Activated B cell treated with CpG ODN at 0.5 μM for 24 hours (primary cell): ENCODE measurements around the gene NCAM1. TPM values are rescaled to one million over a fixed set of nuclear protein-coding genes. Genes with fewer than 3 reads are reported as not detected.

Experiments used
- ATAC-seq: fragments of 200-7000 bp; cut with Tn5 transposase; one replicate; pipeline ENCODE4 v1.10.0; 2021; ENCODE audit warnings: low read depth, mild to moderate bottlenecking, moderate library complexity
- CTCF ChIA-PET: fragments of 350-600 bp; sonication (Branson Sonifier 250); formaldehyde crosslinking; loops from one replicate; lab custom pipeline; 2021; ENCODE audit warnings: antibody characterized with exemption; lab: Charles Lee
- POLR2A ChIA-PET: fragments of 350-600 bp; sonication (Branson Sonifier 250); formaldehyde crosslinking; loops from one replicate; lab custom pipeline; 2021; ENCODE audit warnings: antibody characterized with exemption; lab: Charles Lee
- DNase-seq: peaks from one replicate; pipeline ENCODE4 v3.0.0; 2022
- H3K27ac Mint-ChIP-seq: one replicate; pipeline ENCODE4 v1.8.0; 2020; ENCODE audit warnings: mixed read lengths
- H3K27me3 Mint-ChIP-seq: one replicate; pipeline ENCODE4 v1.8.0; 2021; ENCODE audit warnings: mixed read lengths
- H3K36me3 Mint-ChIP-seq: one replicate; pipeline ENCODE4 v1.8.0; 2021; ENCODE audit warnings: low read depth, mixed read lengths
- H3K4me1 Mint-ChIP-seq: one replicate; pipeline ENCODE4 v1.8.0; 2021; ENCODE audit warnings: mixed read lengths
- H3K4me3 Mint-ChIP-seq: one replicate; pipeline ENCODE4 v1.8.0; 2020; ENCODE audit warnings: mild to moderate bottlenecking, mixed read lengths
- H3K9me3 Mint-ChIP-seq: one replicate; pipeline ENCODE4 v1.8.0; 2020; ENCODE audit warnings: mixed read lengths
- CTCF ChIP-seq: fragments of 200-600 bp; IDR thresholded peaks from one replicate; pipeline ENCODE4 v1.8.0; 2022; ENCODE audit warnings: antibody characterized with exemption, mild to moderate bottlenecking
- intact Hi-C: fragments of 100-400 bp; cut with micrococcal nuclease; formaldehyde crosslinking; loops from one replicate; pipeline ENCODE4 v1.15.1; 2024
- total RNA-seq: library from RNA; stranded (reverse); gene quantifications from 2 replicates; pipeline ENCODE4 v1.2.3, GENCODE V29; 2022

The NCAM1 gene
- total RNA-seq, 1 donor from 2014 or later = not detected

GRCh38 chr11:112962579-112963367 is 1.6 kb downstream of the NCAM1 start:
- H3K36me3 Mint-ChIP-seq = no peaks in the 10 kb centered on the region
- peaks cover 17% of the 10 kb centered on the region for H3K4me1 Mint-ChIP-seq
- intact Hi-C loops = no loop called here
- TF ChIP-seq CTCF = no peak
- H3K27me3 Mint-ChIP-seq = peaks cover 55% of the 10 kb centered on the region
- ATAC-seq = no peak
- ChIA-PET CTCF (no interaction called here), POLR2A (no interaction called here)
- no peaks in the 10 kb centered on the region for H3K9me3 Mint-ChIP-seq
- no peak for DNase-seq
- no peak overlapping the region for H3K27ac Mint-ChIP-seq
- peak overlapping the region; percentile 70 for H3K4me3 Mint-ChIP-seq

DNA sequence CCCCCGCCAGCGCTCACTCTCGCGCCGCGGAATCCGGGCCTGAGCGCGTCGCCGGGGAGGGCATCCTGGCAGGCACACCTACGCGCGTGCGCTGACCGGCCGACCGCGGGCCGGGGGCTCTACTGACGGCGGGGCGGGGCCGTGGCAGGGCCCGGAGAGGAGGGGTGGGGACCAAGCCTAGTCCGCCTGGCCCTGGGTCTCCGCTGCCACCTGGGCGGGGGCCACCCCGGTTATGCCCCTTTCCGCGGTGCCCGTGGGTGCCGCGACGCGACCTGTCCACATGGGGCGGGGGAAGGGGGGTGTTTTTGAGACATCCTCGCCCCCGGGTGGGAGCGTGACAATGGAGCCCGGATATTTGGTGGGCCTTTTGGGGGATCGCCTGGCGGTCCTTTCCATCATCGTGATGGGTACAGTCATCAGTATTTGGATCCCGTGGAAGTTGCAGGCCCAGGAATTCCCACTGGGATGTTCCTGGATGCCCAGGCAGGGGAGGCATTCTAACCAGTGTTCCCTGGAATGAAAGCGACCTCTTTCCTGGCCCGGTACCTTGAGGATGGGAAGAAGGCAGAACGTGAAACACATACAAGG is 2.2 kb downstream of the NCAM1 start:
- Mint-ChIP-seq H3K4me3 (no peak overlapping the region), H3K9me3 (no peaks in the 10 kb centered on the region), H3K36me3 (no peaks in the 10 kb centered on the region), H3K27ac (no peak overlapping the region), H3K27me3 (peaks cover 48% of the 10 kb centered on the region), H3K4me1 (peaks cover 17% of the 10 kb centered on the region)
- no peak for DNase-seq
- POLR2A ChIA-PET = no interaction called here
- no peak for TF ChIP-seq CTCF
- ATAC-seq = no peak
- CTCF ChIA-PET = no interaction called here
- intact Hi-C loops = no loop called here

DNA sequence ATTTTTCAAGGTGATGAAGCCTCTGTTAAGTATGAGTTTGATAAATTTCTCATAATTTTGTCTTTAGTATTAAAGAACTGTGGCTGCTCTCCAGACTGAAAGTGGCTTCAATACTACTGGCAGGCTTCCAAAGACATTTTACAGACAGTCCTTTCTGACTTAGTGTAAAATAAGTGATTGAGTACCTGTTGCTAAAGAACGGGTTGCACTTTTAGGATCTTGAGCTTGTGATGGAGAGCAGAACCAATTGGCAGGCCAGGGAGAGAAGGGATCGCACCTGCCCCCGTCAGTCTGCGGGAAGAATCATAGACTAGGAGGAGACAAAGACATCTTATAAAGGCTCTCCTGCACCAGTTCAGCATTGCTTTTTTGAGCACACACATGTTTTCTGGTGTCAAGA is 4.4 kb downstream of the NCAM1 start:
- H3K9me3 Mint-ChIP-seq = no peaks in the 10 kb centered on the region
- H3K4me3 Mint-ChIP-seq = no peak overlapping the region
- ChIA-PET CTCF (no interaction called here), POLR2A (no interaction called here)
- DNase-seq (no peak), ATAC-seq (no peak)
- intact Hi-C loops = no loop called here
- H3K27me3 Mint-ChIP-seq = peaks cover 37% of the 10 kb centered on the region
- TF ChIP-seq CTCF = no peak
- peaks cover 16% of the 10 kb centered on the region for H3K4me1 Mint-ChIP-seq
- H3K36me3 Mint-ChIP-seq = no peaks in the 10 kb centered on the region
- H3K27ac Mint-ChIP-seq = no peak overlapping the region

DNA sequence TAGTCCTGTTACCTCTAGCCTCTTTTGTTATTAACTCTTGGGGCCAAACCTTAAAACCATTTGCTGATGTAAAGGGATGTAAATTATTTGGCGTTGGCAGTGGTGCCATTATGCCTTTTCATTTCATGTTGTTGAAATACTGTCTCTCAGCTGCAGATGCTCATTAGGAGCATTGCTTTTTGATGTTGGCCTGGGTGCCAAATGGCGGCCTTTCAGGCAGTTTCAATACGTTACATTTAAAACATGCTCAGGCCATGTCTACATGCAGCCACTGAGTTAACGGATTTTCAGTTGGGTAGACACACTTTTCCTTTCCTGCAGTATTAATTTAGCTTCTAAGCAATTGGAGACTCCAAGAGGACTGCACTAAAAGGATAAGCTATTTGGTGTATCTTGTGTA is 5.3 kb downstream of the NCAM1 start:
- intact Hi-C loops = no loop called here
- peaks cover 28% of the 10 kb centered on the region for H3K27me3 Mint-ChIP-seq
- ATAC-seq (no peak), DNase-seq (no peak)
- peaks cover 7% of the 10 kb centered on the region for H3K4me1 Mint-ChIP-seq
- no peak for TF ChIP-seq CTCF
- H3K27ac Mint-ChIP-seq = no peak overlapping the region
- no peak overlapping the region for H3K4me3 Mint-ChIP-seq
- H3K36me3 Mint-ChIP-seq = no peaks in the 10 kb centered on the region
- ChIA-PET POLR2A (no interaction called here), CTCF (no interaction called here)
- H3K9me3 Mint-ChIP-seq = no peaks in the 10 kb centered on the region

DNA sequence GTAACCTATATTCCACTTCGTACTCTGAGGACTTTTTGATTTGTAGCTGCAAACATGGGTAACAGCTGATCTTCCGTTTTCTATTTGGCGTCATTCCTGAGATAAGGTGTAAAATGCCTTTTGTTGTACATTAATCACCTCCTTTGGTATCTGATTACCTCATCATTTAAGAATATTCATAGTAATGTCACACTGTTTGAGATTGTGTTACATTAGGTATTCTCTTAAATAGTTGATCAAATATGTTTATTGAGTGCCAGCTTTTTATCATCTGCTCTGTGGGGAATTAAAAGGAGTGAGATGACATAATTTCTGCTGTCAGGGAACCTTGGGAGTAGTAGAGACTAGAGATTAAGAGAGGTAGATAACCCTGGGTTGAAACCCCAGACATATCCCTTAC is 5.9 kb downstream of the NCAM1 start:
- no peak for TF ChIP-seq CTCF
- intact Hi-C loops = no loop called here
- ATAC-seq (no peak), DNase-seq (no peak)
- no peak overlapping the region for H3K4me3 Mint-ChIP-seq
- H3K4me1 Mint-ChIP-seq = peaks cover 5% of the 10 kb centered on the region
- peaks cover 27% of the 10 kb centered on the region for H3K27me3 Mint-ChIP-seq
- H3K36me3 Mint-ChIP-seq = no peaks in the 10 kb centered on the region
- POLR2A ChIA-PET = no interaction called here
- H3K27ac Mint-ChIP-seq = no peak overlapping the region
- CTCF ChIA-PET = no interaction called here
- H3K9me3 Mint-ChIP-seq = no peaks in the 10 kb centered on the region
